H1 (cell line): ENCODE results near the gene TMEM150A. TPM values are rescaled to one million over a fixed set of nuclear protein-coding genes. Genes with fewer than 3 reads are reported as not detected.

Experiments used
- CTCF ChIA-PET: fragments of 300-600 bp; sonication (Branson Sonifier 250); formaldehyde crosslinking; loops from one replicate; lab custom pipeline; 2021; ENCODE audit not compliant: partially characterized antibody; lab: Charles Lee
- POLR2A ChIA-PET: fragments of 300-600 bp; sonication (Branson Sonifier 250); formaldehyde crosslinking; loops from one replicate; lab custom pipeline; 2021; ENCODE audit warnings: inconsistent platforms; ENCODE audit not compliant: partially characterized antibody; lab: Charles Lee
- DNase-seq, 2 experiments: peaks; one replicate each; pipeline versions ENCODE4 v3.0.0 to v3.0.0-alpha.2; 2010 to 2022; ENCODE audit warnings: low spot score in 2 of 2, low read depth in 1 of 2, mixed read lengths in 1 of 2
- FAIRE-seq: peaks from 2 replicates; lab custom pipeline; 2011; peaks lifted over from hg19 to GRCh38; lab: Jason Lieb, UNC
- H2AFZ ChIP-seq: 2 replicates; pipeline ENCODE4 v1.8.1; 2012; ENCODE audit warnings: low read length, inconsistent platforms
- H2AK5ac ChIP-seq: 2 replicates; pipeline ENCODE4 v1.6.1; 2013; ENCODE audit warnings: low read depth, low read length
- H2BK120ac ChIP-seq: replicated peaks from 2 replicates; pipeline ENCODE3; 2013; ENCODE audit warnings: low read depth, low read length, inconsistent platforms
- H2BK12ac ChIP-seq: 2 replicates; pipeline ENCODE4 v1.6.1; 2013; ENCODE audit warnings: low read depth, low read length
- H2BK15ac ChIP-seq: 2 replicates; pipeline ENCODE4 v1.6.1; 2013; ENCODE audit warnings: low read length
- H2BK20ac ChIP-seq: 2 replicates; pipeline ENCODE4 v1.6.1; 2013; ENCODE audit warnings: low read length
- H2BK5ac ChIP-seq: 2 replicates; pipeline ENCODE4 v1.6.1; 2013; ENCODE audit warnings: low read depth, low read length
- H3K14ac ChIP-seq: 2 replicates; pipeline ENCODE4 v1.6.1; 2013; ENCODE audit warnings: inconsistent platforms; ENCODE audit not compliant: insufficient read length
- H3K18ac ChIP-seq: 2 replicates; pipeline ENCODE4 v1.6.1; 2013; ENCODE audit warnings: low read length; ENCODE audit errors: extremely low read depth
- H3K23ac ChIP-seq: 2 replicates; pipeline ENCODE4 v1.6.1; 2013; ENCODE audit warnings: inconsistent platforms; ENCODE audit not compliant: insufficient read length
- H3K23me2 ChIP-seq: 2 replicates; pipeline ENCODE4 v1.6.1; 2013; ENCODE audit warnings: low read depth, low read length
- H3K27ac ChIP-seq: 2 replicates; pipeline ENCODE4 v1.6.1; 2011; ENCODE audit warnings: low read depth, low read length, inconsistent platforms
- H3K27me3 ChIP-seq, 4 experiments: replicated peaks in 1 of 4; 1 replicate in 1 of 4; 2 replicates in 3 of 4; pipeline versions ENCODE4 v1.6.1 to v1.8.1; 2011 to 2013; ENCODE audit warnings: low read length in 3 of 4, mild to moderate bottlenecking in 3 of 4, inconsistent platforms in 2 of 4, mixed read lengths in 2 of 4, moderate library complexity in 1 of 4; ENCODE audit not compliant: control insufficient read depth in 3 of 4, insufficient read depth in 3 of 4; ENCODE audit errors: extremely low read depth in 1 of 4
- H3K36me3 ChIP-seq, 4 experiments: 2 replicates each; pipeline versions ENCODE4 v1.6.1 to v1.8.1; 2011 to 2013; ENCODE audit warnings: mild to moderate bottlenecking in 4 of 4, low read length in 3 of 4, moderate library complexity in 2 of 4, control low read depth in 1 of 4, inconsistent platforms in 1 of 4; ENCODE audit not compliant: insufficient read depth in 4 of 4, control insufficient read depth in 2 of 4
- H3K4ac ChIP-seq: replicated peaks from 2 replicates; pipeline ENCODE3; 2013; ENCODE audit warnings: low read length, low read depth, mixed read lengths, inconsistent platforms; ENCODE audit not compliant: insufficient read length
- H3K4me1 ChIP-seq, 4 experiments: replicated peaks in 1 of 4; 1 replicate in 1 of 4; 2 replicates in 3 of 4; pipeline versions ENCODE4 v1.6.1 to v1.8.1; 2011 to 2013; ENCODE audit warnings: low read length in 3 of 4, inconsistent platforms in 2 of 4, mixed read lengths in 1 of 4; ENCODE audit not compliant: insufficient read depth in 4 of 4, control insufficient read depth in 3 of 4
- H3K4me2 ChIP-seq, 2 experiments: 2 replicates each; pipeline versions ENCODE4 v1.6.1 to v1.8.1; 2011 to 2013; ENCODE audit warnings: low read depth in 2 of 2, low read length in 2 of 2, control low read depth in 1 of 2, inconsistent platforms in 1 of 2, mild to moderate bottlenecking in 1 of 2; ENCODE audit not compliant: insufficient read depth in 1 of 2
- H3K4me3 ChIP-seq, 4 experiments: fragments of 200-600, 300-600 bp in 1 of 4; sonication (generic), shearing (Covaris generic), sonication (Bioruptor Twin) in 1 of 4; 2 replicates each; pipeline versions ENCODE4 v1.5.1 to v1.8.1; 2011 to 2016; ENCODE audit warnings: low read length in 4 of 4, low read depth in 3 of 4, control low read depth in 2 of 4, inconsistent platforms in 2 of 4, mild to moderate bottlenecking in 2 of 4, mixed read lengths in 1 of 4, moderate library complexity in 1 of 4; ENCODE audit not compliant: insufficient read depth in 2 of 4; ENCODE audit errors: extremely low read depth in 1 of 4
- H3K56ac ChIP-seq: replicated peaks from 2 replicates; pipeline ENCODE3; 2013; ENCODE audit warnings: low read depth, mild to moderate bottlenecking, mixed read lengths, low read length, inconsistent platforms; ENCODE audit not compliant: insufficient read length
- H3K79me1 ChIP-seq: 2 replicates; pipeline ENCODE4 v1.6.1; 2013; ENCODE audit warnings: low read depth, low read length, control low read depth
- H3K79me2 ChIP-seq, 2 experiments: 2 replicates each; pipeline versions ENCODE4 v1.6.1 to v1.8.1; 2012 to 2013; ENCODE audit warnings: low read length in 2 of 2, mild to moderate bottlenecking in 2 of 2, inconsistent platforms in 1 of 2; ENCODE audit not compliant: insufficient read depth in 2 of 2, control insufficient read depth in 1 of 2
- H3K9ac ChIP-seq, 4 experiments: replicated peaks in 1 of 4; 1 replicate in 1 of 4; 2 replicates in 3 of 4; pipeline versions ENCODE4 v1.6.1 to v1.8.1; 2011 to 2013; ENCODE audit warnings: low read depth in 3 of 4, low read length in 3 of 4, control low read depth in 2 of 4, mild to moderate bottlenecking in 2 of 4, moderate library complexity in 2 of 4, inconsistent platforms in 1 of 4; ENCODE audit errors: extremely low read depth in 1 of 4
- H3K9me3 ChIP-seq, 2 experiments: 2 replicates each; pipeline versions ENCODE4 v1.6.1 to v1.8.1; 2012 to 2013; ENCODE audit warnings: mild to moderate bottlenecking in 2 of 2, moderate library complexity in 2 of 2, control low read depth in 1 of 2, inconsistent platforms in 1 of 2, low read depth in 1 of 2, low read length in 1 of 2, mixed read lengths in 1 of 2; ENCODE audit not compliant: insufficient read depth in 2 of 2
- H4K20me1 ChIP-seq, 2 experiments: replicated peaks in 1 of 2; 2 replicates each; pipeline versions ENCODE3 to v1.8.1; 2011 to 2013; ENCODE audit warnings: inconsistent platforms in 2 of 2, low read length in 2 of 2, mild to moderate bottlenecking in 1 of 2; ENCODE audit not compliant: insufficient read depth in 2 of 2, control insufficient read depth in 1 of 2
- H4K5ac ChIP-seq: 2 replicates; pipeline ENCODE4 v1.6.1; 2013; ENCODE audit warnings: low read length, low read depth, mixed read lengths, inconsistent platforms; ENCODE audit not compliant: insufficient read length
- H4K8ac ChIP-seq: 2 replicates; pipeline ENCODE4 v1.8.0; 2013; ENCODE audit warnings: mild to moderate bottlenecking, moderate library complexity, low read length, inconsistent platforms; ENCODE audit not compliant: insufficient read depth; ENCODE audit errors: extremely low read depth
- H4K91ac ChIP-seq: replicated peaks from 2 replicates; pipeline ENCODE3; 2013; ENCODE audit warnings: low read length, mixed read lengths, inconsistent platforms; ENCODE audit not compliant: insufficient read length
- EGR1 ChIP-seq: IDR thresholded peaks from 2 replicates; pipeline ENCODE4 v1.6.1; 2011; ENCODE audit warnings: low read depth, low read length, borderline replicate concordance
- HDAC6 ChIP-seq: IDR thresholded peaks from one replicate; pipeline ENCODE4 v1.7.1; 2012; ENCODE audit warnings: low read depth, mild to moderate bottlenecking, inconsistent platforms, low read length, moderate library complexity
- NANOG ChIP-seq: IDR thresholded peaks from 2 replicates; pipeline ENCODE4 v1.6.1; 2011; ENCODE audit warnings: low read length, low read depth, mild to moderate bottlenecking, inconsistent platforms; ENCODE audit not compliant: insufficient read depth, poor library complexity, severe bottlenecking
- POLR2AphosphoS5 ChIP-seq: IDR thresholded peaks from 2 replicates; pipeline ENCODE4 v1.6.1; 2011; ENCODE audit warnings: low read depth, low read length
- RNF2 ChIP-seq: fragments of 200-900, 300-1000 bp; sonication (generic); IDR thresholded peaks from 2 replicates; pipeline ENCODE4 v1.7.1; 2016; ENCODE audit warnings: borderline replicate concordance, low read depth, mild to moderate bottlenecking, antibody characterized with exemption, low read length; ENCODE audit not compliant: poor library complexity, severe bottlenecking; ENCODE audit errors: missing control alignments
- SP4 ChIP-seq: IDR thresholded peaks from 2 replicates; pipeline ENCODE4 v1.6.1; 2012; ENCODE audit warnings: low read length, inconsistent platforms
- SUZ12 ChIP-seq: fragments of 200-600 bp; sonication (generic); IDR thresholded peaks from 2 replicates; pipeline ENCODE4 v1.6.1; 2012; ENCODE audit warnings: mild to moderate bottlenecking, inconsistent platforms, low read length, moderate library complexity, mixed read lengths
- TAF7 ChIP-seq: optimal IDR thresholded peaks from 2 replicates; pipeline ENCODE3; 2011; ENCODE audit warnings: low read depth, mild to moderate bottlenecking, inconsistent platforms, low read length, moderate library complexity, borderline replicate concordance
- TBP ChIP-seq: IDR thresholded peaks from 2 replicates; pipeline ENCODE4 v1.6.1; 2011; ENCODE audit warnings: low read depth, low read length, improper control_type of control experiment
- ZNF274 ChIP-seq: IDR thresholded peaks from 2 replicates; pipeline ENCODE4 v1.7.0; 2012; ENCODE audit warnings: low read length, borderline replicate concordance; ENCODE audit errors: extremely low read depth
- WGBS, 2 experiments: shearing (Covaris generic) in 1 of 2; methylation state at CpG; one replicate each; pipeline versions ENCODE4 v1.1.6 to v1.1.7; 2013 to 2015; ENCODE audit warnings: low lambda C conversion rate in 2 of 2, mixed read lengths in 2 of 2, inconsistent platforms in 1 of 2, low coverage in 1 of 2, missing lambda C conversion rate in 1 of 2; ENCODE audit not compliant: insufficient replicate concordance in 2 of 2, insufficient coverage in 1 of 2, insufficient read length in 1 of 2; ENCODE audit errors: extremely low coverage in 1 of 2, missing lambda C conversion rate in 1 of 2; 5-methylcytosine and 5-hydroxymethylcytosine counted together
- polyA plus RNA-seq, 7 experiments: library from polyadenylated mRNA; depleted of rRNA in 3 of 7; stranded (reverse) in 5 of 7; unstranded in 2 of 7; fragments of >200 nt in 5 of 7; fragments of 200-250 nt in 2 of 7; gene quantifications; 1 replicate in 5 of 7; 2 replicates in 1 of 7; 4 replicates in 1 of 7; pipeline versions ENCODE4 v1.2.1 to v1.2.3, GENCODE V29; 2011 to 2013; ENCODE audit warnings: missing spikeins in 2 of 7, mixed read lengths in 2 of 7
- total RNA-seq: library from RNA; stranded (reverse); fragmentation: NEBNext Ultra II Directional; extraction: Animal tissue kit (Norgen Biotek cat#: 25700); gene quantifications from 2 replicates; pipeline ENCODE4 v1.2.1, GENCODE V29; 2021
- TF ChIP-seq, protein P1 (sequence below), 3 experiments: IDR thresholded peaks; 1 replicate in 2 of 3; 2 replicates in 1 of 3; pipeline versions ENCODE4 v1.5.1 to v1.6.1; 2011; ENCODE audit warnings: low read length in 3 of 3, mild to moderate bottlenecking in 3 of 3, inconsistent platforms in 2 of 3, low read depth in 1 of 3, moderate library complexity in 1 of 3; ENCODE audit not compliant: insufficient read depth in 1 of 3; ENCODE audit errors: control extremely low read depth in 1 of 3

Gene TMEM150A
- total and polyA plus RNA-seq, 2 of the 8 experiments (the other 6 are each of a cell fraction or from before 2014, with no cell fraction given), result 19.8 to 29.9 TPM

DNA sequence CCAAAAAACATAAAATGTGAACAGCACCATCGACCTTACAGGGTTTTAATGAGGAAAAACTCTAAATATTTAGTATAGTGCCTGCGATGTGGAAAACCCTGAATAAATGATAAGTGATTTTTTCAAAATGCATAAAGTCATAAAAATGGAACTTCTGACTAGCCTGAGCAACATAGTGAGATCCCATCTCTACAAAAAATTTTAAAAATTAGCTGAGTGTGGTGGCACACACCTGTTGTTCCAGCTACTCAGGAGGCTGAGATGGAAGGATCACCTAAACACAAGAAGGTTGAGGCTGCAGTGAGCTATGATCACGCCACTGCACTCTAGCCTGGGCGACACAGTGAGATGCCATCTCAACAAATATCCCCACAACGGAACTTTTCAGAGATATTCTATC, 45.4 kb downstream of the TMEM150A start:
- Histone ChIP-seq H4K20me1 (no peaks in the 10 kb centered on the region), H4K5ac (no peak overlapping the region), H2BK20ac (no peak overlapping the region), H2BK15ac (no peak overlapping the region), H4K8ac (no peak overlapping the region), H3K56ac (no peak overlapping the region), H2BK120ac (no peak overlapping the region), H2AK5ac (no peak overlapping the region), H2BK5ac (no peak overlapping the region), H4K91ac (no peak overlapping the region), H3K23me2 (peaks cover 5% of the 10 kb centered on the region), H3K23ac (no peak overlapping the region), H3K36me3 (peaks cover 12 to 33% (median 25%) of the 10 kb centered on the region in 4 experiments), H3K9me3 (no peaks in the 10 kb centered on the region), H3K79me2 (peaks cover 0 to 18% of the 10 kb centered on the region in 2 experiments; a peak in 2 of 4 replicates), H3K4ac (no peak overlapping the region), H3K4me1 (no peaks in the 10 kb centered on the region), H3K27ac (no peak overlapping the region), H3K79me1 (0 out of 2 replicates have a peak, but pooled peaks cover 4% of the 10 kb centered on the region), H3K4me3 (no peak overlapping the region), H3K4me2 (no peak overlapping the region), H3K14ac (no peak overlapping the region), H3K9ac (no peak overlapping the region), H2BK12ac (no peak overlapping the region), H3K18ac (no peak overlapping the region), H2AFZ (no peak overlapping the region), H3K27me3 (no peaks in the 10 kb centered on the region)
- no peak for DNase-seq
- POLR2A ChIA-PET, result interaction anchor here (0.9 to 38.6 kb wide), 3 partner anchors 16 to 125 kb away, joined by 4 to 1889 read pairs (median 803); partner anchors contain the start of genes CAPG, MAT2A and SH2D6
- FAIRE-seq, result no peak
- CTCF ChIA-PET, result interaction anchor here (1.1 to 10.1 kb wide), 8 partner anchors 12 to 225 kb away, joined by 3 to 259 read pairs (median 4); partner anchors contain the start of genes MAT2A and SH2D6
- 90% methylated on average over 5 of the region's 5 CpGs; no CpG with 5 or more reads in 1 of the 2 experiments for WGBS, 2 experiments
- TF ChIP-seq ZNF274, result no peak
- no peak for TF ChIP-seq RNF2
- no peak for TF ChIP-seq NANOG
- TF ChIP-seq SP4, result no peak
- no peak for TF ChIP-seq POLR2AphosphoS5
- TF ChIP-seq HDAC6, result no peak
- no peak for TF ChIP-seq TAF7
- TF ChIP-seq, protein P1, sequence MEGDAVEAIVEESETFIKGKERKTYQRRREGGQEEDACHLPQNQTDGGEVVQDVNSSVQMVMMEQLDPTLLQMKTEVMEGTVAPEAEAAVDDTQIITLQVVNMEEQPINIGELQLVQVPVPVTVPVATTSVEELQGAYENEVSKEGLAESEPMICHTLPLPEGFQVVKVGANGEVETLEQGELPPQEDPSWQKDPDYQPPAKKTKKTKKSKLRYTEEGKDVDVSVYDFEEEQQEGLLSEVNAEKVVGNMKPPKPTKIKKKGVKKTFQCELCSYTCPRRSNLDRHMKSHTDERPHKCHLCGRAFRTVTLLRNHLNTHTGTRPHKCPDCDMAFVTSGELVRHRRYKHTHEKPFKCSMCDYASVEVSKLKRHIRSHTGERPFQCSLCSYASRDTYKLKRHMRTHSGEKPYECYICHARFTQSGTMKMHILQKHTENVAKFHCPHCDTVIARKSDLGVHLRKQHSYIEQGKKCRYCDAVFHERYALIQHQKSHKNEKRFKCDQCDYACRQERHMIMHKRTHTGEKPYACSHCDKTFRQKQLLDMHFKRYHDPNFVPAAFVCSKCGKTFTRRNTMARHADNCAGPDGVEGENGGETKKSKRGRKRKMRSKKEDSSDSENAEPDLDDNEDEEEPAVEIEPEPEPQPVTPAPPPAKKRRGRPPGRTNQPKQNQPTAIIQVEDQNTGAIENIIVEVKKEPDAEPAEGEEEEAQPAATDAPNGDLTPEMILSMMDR (IDR thresholded peaks at IDR 0.05; ENCODE audit: control extremely low read depth in 1 of 3, insufficient read depth in 1 of 3, low read depth in 1 of 3, low read length in 3 of 3), result no peak
- TF ChIP-seq TBP, result no peak
- TF ChIP-seq EGR1, result no peak
- TF ChIP-seq SUZ12, result no peak
